ENCODE data around the gene CLEC18C.

DNA sequence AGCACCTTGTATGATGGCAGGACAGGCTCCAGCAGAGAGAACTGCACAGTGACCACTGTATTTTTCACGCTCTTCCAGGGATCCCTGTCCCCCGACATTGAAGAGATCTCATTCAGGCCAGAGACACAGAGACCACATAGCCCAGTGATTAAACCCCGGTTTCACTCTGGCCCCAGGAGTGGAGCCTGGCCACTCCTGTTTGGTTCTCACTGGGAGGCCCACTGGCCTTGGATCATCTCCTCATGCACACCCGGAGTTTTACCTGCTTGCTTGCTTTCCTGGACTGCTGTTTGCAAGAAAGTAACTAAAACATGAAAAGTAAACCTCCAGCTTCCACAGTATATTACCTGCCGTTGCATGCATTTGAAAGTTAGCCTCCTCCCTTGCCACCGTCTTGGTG lies 13.2 kb upstream of the CLEC18C start:
- TF ChIP-seq, protein P1, sequence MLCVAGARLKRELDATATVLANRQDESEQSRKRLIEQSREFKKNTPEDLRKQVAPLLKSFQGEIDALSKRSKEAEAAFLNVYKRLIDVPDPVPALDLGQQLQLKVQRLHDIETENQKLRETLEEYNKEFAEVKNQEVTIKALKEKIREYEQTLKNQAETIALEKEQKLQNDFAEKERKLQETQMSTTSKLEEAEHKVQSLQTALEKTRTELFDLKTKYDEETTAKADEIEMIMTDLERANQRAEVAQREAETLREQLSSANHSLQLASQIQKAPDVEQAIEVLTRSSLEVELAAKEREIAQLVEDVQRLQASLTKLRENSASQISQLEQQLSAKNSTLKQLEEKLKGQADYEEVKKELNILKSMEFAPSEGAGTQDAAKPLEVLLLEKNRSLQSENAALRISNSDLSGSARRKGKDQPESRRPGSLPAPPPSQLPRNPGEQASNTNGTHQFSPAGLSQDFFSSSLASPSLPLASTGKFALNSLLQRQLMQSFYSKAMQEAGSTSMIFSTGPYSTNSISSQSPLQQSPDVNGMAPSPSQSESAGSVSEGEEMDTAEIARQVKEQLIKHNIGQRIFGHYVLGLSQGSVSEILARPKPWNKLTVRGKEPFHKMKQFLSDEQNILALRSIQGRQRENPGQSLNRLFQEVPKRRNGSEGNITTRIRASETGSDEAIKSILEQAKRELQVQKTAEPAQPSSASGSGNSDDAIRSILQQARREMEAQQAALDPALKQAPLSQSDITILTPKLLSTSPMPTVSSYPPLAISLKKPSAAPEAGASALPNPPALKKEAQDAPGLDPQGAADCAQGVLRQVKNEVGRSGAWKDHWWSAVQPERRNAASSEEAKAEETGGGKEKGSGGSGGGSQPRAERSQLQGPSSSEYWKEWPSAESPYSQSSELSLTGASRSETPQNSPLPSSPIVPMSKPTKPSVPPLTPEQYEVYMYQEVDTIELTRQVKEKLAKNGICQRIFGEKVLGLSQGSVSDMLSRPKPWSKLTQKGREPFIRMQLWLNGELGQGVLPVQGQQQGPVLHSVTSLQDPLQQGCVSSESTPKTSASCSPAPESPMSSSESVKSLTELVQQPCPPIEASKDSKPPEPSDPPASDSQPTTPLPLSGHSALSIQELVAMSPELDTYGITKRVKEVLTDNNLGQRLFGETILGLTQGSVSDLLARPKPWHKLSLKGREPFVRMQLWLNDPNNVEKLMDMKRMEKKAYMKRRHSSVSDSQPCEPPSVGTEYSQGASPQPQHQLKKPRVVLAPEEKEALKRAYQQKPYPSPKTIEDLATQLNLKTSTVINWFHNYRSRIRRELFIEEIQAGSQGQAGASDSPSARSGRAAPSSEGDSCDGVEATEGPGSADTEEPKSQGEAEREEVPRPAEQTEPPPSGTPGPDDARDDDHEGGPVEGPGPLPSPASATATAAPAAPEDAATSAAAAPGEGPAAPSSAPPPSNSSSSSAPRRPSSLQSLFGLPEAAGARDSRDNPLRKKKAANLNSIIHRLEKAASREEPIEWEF (IDR thresholded peaks at IDR 0.05; ENCODE audit: insufficient replicate concordance, low read depth, low read length): no peak
- no peak for TF ChIP-seq NRF1 (conservative IDR thresholded peaks at IDR 0.05; ENCODE audit: low read depth, low read length)
- no peak for TF ChIP-seq EP300 (IDR thresholded peaks at IDR 0.05; ENCODE audit: borderline replicate concordance in 1 of 2, control insufficient read depth in 1 of 2, low read depth in 2 of 2, low read length in 2 of 2)
- no peak for TF ChIP-seq CBX5 (IDR thresholded peaks at IDR 0.05; ENCODE audit: low read depth)
- no peak for TF ChIP-seq STAT1 (conservative IDR thresholded peaks at IDR 0.05)
- TF ChIP-seq, protein P2, sequence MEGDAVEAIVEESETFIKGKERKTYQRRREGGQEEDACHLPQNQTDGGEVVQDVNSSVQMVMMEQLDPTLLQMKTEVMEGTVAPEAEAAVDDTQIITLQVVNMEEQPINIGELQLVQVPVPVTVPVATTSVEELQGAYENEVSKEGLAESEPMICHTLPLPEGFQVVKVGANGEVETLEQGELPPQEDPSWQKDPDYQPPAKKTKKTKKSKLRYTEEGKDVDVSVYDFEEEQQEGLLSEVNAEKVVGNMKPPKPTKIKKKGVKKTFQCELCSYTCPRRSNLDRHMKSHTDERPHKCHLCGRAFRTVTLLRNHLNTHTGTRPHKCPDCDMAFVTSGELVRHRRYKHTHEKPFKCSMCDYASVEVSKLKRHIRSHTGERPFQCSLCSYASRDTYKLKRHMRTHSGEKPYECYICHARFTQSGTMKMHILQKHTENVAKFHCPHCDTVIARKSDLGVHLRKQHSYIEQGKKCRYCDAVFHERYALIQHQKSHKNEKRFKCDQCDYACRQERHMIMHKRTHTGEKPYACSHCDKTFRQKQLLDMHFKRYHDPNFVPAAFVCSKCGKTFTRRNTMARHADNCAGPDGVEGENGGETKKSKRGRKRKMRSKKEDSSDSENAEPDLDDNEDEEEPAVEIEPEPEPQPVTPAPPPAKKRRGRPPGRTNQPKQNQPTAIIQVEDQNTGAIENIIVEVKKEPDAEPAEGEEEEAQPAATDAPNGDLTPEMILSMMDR (IDR thresholded peaks at IDR 0.05 in 2 of 3, conservative IDR thresholded peaks at IDR 0.05 in 1 of 3; ENCODE audit: control insufficient read depth in 2 of 3, extremely low read depth in 1 of 3, insufficient read depth in 1 of 3, low read depth in 3 of 3, low read length in 3 of 3): no peak
